GM21447 (cell line): ENCODE results near the gene ARSJ.
"Not testable (repeated sequence)": the region's sequence is repeated elsewhere in the genome, so short reads cannot be mapped to it uniquely, and the experiment has no call there.

Experiments
- ATAC-seq: cut with Tn5 transposase; IDR thresholded peaks from one replicate; pipeline ENCODE4 v1.9.1; 2021; ENCODE audit not compliant: unreplicated experiment

ARSJ gene

DNA sequence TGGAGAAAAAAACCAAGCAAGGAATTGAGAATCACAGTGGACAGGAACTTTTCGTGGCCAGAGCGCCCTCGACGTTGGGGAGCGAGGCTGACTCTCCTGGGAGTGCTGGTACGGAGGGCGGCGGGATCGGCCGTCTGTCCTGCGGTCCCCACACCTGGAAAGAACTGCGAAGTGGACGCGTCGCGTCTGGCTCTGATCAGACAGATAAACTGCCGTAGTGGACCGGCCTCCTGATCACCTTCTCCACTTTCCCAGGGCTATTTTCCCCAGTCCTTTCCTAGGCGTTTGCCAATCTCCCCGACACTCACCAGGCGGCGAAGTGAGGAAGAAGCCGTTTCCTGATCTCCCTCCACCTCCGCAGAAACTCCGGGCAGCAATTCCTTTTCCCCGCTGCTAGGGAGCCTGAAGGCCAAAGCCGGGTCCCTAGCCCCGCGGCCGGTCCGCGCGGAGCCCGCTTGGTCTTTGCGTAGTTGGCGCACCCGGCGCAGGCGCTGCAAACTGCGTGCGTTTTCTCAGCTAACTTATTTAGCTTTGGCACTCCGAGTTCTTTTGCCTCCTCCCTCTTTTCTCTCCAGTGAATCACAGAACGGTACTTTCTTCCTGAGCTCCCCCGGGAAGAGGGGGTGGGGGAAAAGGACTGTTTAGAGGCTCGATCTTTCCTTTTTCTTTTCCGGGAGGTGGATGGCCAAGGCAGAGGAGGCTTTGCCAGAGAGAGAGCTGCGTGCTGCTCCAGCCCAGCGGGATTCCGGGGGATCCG lies at the start of gene ARSJ:
Gene ARSJ (minus strand): TSS at position 500 of the 757 bp plus-strand sequence. CDS start 813 bp downstream, outside the sequence.
- ATAC-seq: no peak

DNA sequence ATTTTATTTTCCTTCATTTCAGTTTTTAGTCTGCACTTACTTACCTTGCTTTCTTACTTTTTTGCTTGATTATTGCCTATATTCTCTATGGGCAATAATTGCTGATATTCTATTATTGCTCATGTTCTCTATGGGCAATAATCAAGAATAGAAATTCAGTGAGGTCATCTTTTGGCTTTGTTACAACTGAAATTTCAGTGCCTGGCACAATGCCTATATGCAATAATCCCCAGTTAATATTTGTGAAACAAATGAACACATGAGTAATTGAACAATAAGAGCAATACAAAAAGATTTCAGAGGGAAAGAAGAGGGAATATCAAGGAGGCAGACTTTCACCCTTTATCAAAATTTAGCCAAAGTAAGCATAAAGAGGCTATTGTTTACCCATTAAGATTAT lies 48.6 kb upstream of the ARSJ start:
- ATAC-seq: no peak

DNA sequence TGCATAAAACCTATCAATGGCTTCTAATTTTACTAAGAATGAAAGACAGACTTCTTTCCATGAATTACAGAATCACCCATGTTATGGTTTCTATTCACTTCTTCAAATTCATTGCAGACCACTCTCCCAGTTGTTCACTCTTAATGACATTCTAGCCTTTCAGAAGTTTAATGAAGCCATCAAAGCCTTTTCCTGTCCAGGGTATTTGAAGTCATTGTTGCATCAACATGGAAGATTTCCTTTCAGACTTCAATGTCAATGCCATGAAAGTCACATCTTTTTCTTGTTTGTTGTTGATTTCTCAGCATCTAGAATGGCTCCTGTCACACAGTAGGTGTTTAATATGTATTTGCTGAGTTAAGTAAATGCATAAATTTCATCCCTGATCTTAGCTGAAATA lies 48.1 kb upstream of the ARSJ start:
- ATAC-seq: no peak

DNA sequence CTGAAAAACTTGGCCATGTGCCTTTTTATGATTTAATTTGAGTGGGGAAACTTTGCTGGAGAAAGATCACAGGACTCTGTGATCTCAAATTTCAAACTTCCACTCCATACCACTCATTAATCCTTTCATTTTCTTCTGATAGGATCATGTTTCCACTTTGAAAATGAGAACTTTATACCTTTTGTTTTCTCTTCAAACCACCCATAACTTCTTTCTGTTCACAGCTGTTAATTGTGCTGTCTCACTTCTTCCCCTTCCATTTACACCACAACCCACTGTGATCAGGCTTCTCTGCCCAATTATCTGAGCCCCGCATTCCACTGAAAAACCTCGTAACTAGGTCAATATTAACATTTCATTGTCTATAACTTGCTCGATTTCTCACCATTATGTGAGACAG lies 47.0 kb upstream of the ARSJ start:
- ATAC-seq: no peak

DNA sequence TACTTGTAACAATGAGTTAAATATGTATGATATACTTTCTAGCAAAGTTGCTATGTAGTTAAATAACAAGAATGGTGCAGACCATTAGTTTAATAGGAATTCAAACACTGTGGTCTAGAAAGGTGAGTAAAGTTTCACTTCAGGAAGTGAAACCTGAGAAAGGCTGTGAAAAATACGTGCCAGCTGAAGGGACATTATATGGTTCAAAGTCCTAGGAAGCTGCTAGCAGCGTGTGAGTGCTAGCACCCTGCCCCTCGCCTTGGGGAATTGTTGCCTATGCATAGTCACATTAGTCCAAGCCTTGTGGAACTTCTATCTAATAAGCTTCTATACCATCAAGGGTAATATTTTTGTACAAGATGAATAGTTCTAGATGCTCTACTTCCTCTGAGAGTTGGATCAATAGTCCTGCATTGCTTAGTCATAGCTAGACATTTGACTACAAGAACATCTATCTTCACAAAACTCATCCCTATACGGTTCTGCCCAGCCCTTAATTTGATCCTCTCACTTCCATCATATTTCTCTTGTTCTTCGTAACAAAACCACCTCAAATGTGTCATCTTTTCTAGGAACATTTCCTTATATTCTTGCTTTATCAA lies 45.8 kb upstream of the ARSJ start:
- ATAC-seq: peak; percentile 84

DNA sequence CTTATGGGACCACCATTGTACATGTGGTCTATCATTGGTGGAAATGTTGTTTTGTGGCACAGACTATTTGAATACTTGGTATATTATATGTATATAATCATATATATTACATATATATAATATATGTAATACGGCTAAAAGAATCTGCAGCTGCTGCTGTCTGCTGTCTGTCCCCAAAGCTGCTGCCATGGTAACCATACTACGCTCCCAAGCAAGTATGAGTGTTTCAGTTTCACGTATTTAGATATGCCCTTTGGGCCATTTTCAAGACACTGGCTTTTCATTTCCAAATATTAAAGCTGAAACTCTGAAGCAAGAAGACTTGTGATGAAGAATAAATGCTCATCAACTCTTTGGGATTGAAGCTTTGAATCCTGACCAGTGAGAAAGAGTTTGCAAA lies 42.0 kb upstream of the ARSJ start:
- ATAC-seq: no peak

DNA sequence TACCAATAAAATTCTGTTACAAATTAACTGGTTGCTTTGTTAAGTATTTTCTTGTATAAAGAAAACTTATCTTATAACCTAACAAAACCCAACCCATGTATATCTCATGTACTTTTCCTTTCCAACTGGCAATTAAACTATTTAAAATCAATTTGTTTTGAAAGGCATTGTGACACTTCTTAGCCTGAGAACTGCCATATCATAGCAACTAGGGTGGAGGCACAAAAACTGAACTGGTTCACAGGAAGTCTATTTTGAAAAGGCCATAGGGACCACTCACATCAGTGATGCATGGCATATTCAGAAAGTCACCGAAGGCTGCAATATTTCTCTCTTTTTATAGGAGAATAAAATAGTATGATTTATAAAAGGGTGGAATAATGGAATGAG lies 40.5 kb upstream of the ARSJ start:
- ATAC-seq: no peak

DNA sequence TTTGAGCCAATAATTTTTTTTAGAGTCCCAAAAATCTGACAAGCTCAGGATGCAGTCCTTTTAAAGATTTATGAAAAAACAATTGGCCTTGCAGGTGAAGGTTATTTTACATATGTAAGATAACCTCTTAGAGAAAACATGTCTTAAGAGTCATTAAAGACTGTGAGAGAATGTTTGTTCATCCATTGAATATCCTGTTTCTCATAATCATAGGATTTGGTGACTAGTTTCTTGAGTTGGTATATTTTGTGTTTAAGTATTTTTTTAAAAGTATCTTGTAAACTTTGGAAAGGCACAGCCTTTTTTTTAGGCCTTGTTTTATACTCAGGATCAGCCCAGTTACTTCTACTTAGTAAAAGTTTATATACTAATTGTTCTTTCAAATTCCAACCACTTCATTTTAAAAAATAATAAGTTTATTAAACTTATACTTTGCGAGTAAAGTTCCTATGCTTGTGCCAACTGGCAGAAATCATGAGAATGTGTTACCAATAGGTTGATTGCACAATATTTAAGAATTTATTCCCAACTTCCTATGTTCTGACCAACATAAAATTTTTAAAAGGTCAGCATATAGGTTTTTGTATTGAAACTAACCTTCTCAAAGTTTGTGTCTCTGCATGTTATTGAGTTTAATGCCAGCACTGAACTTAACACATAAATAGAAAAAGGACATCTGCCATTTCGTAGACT lies 40.0 kb upstream of the ARSJ start:
- no peak for ATAC-seq

DNA sequence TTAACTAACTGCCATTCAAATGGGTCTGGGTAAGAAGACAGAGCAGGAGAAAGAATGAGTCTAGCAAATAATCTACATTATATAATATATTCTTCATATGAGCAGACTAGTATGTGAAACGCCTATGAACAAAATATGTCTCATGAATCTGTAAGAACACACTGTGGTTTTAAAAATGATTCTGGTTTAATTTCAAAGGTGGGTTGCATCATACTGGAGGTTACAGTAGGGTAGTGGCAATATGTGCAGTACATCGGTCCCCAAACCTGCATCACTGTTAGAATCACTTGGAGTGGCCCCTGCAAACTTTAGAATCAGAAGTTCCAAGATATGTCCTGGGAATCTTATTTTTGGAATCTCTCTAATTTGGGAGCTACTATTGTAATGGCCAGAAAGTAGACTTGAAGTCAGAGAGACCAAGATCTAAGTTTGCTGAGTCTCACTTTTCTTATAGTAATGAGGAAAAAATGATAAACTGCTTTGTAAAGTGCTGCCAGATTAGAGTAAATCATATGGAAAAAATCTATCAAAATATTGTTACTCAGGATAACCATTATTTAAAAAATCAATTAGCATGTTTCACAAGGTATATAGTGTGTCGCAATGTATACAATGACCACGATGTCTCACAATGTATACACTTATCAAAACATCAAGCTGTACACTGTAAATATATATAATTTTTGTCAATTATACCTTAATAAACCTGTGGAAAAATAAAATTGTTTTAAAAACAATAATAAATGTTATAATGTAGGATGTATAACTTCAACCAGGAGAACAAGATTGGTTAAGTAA lies 37.9 kb upstream of the ARSJ start:
- ATAC-seq: no peak

DNA sequence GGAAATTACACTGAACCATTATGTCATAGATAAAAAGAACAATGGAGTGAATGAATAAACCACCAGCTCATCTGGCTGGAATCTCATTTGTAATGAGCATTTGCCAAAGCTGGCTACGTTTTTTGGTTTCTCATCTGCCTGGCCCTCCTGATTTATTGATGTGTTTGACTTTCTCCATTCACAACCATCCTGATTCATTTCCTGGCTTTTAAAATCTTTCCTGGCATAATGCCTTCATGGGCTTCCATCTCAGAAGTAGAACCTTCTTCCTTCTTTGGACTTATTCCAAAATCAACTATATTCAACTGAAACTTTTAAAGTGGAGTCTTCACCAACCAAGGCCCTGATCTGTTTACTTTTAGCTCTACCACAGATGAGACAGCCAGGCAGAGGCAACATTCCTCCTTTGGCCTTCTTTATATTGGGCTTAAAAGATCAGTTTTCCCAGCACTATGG lies 36.0 kb upstream of the ARSJ start:
- ATAC-seq: no peak

DNA sequence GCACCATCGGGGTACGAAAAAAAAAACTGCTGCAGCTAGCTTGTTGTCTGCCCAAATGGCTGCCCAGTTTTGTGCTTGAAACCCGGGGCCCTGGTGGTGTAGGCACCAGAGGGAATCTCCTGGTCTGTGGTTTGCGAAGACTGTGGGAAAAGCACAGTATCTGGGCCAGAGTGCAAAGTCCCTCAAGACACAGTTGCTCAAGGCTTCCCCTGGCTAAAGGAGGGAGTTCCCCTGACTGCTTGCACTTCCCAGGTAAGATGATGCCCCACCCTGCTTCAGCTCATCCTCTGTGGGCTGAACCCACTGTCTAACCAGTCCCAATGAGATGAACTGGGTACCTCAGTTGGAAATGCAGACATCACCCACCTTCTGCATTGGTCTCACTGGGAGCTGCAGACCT lies 33.8 kb upstream of the ARSJ start:
- ATAC-seq: not testable (repeated sequence)

DNA sequence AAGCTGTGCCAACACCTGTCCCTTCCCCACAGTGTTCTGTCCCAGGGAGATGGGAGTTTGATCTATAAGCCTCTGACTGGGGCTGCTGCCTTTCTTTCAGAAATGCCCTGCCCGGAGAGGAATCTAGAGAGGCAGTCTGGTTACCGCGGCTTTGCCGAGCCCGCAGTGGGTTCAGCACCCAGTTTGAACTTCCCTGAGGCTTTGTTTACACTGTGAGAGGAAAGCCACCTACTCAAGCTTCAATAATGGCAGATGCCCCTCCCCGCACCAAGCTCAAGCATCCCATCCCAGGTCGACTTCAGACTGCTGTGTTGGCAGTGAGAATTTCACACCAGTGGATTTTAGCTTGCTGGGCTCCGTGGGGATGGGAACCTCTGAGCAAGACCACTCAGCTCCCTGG lies 33.3 kb upstream of the ARSJ start:
- no peak for ATAC-seq

DNA sequence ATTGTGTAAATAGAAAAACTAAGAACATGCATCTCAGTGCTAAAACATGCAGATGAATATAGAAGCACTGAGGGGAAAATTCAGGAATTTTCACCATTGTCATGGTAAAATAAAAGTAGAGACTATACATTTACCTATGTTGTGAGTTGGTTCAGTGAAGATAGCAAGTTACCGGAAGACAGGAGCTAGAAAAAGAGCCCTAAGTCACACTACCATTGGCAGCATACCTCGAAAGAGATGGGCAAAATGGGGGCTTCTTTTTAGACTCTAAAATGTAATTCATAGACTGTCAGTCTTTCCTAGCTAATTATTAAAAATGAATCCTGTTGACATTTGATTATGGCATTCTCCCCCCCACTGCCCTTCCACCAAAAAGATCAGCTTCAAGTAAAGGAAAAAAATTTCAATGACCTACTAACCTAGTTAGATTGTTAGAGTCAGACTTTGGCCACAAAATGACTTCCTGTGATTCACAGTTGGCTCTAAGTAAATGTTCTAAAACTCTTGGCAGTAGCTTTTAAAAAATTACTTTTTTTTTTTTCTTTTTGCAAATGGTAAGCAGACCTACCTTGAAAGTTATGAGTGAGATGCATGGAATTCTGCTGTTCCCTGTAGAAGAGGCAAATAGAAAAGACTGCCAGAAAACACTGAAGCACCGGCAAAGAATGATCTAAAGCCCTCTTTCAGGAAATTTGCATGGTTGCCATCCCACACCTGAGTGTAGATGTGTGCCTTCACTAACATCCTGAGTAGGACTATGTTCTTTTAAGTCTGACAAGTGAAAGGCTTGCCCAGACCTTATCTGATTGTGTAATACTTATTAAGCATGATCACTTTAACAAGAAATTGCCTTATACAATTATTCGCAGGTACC lies 26.4 kb upstream of the ARSJ start:
- ATAC-seq: no peak

DNA sequence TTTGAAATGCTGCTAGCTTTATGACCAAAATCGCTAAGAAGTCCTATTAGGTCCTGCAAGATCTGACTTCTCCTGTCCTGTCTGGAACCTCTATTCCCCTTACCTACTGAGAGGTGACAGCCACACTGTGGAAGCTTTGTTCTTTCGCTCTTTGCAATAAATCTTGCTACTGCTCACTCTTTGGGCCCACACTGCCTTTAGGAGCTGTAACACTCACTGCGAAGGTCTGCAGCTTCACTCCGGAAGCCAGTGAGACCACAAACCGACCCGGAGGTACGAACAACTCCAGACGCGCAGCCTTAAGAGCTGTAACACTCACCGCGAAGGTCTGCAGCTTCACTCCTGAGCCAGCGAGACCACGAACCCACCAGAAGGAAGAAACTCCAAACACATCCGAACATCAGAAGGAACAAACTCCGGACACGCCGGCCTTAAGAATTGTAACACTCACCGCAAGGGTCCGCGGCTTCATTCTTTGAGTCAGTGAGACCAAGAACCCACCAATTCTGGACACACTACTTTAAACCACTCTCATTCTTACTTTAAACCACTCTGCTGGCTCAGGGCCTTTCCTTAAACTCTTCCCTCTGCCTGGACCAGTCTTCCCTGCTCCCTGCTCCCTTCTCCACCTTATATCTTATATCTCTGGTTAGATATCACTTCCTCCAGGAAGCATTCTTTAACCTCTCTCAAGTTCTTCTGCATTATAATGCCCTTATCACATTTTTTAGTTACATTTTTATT lies 25.2 kb upstream of the ARSJ start:
- not testable (repeated sequence) for ATAC-seq

DNA sequence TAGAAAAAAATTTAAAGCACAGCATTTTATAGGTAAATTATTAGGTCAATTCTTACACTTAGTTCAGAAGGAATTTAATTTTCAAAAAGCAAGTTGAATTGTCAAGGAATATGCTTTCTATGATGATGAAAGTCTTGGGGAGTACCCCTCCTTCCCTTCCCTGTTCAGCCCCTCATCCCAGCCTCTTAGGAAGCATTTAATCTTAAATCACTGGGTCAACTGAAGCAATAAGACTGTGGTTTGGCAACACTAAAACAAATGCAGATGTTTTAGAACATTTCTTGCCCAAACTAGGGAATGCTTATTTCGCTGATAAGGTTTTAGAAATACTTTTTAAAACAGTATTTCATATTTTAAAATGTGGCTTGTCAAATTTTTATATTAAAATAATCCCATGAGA lies 19.1 kb upstream of the ARSJ start:
- no peak for ATAC-seq

DNA sequence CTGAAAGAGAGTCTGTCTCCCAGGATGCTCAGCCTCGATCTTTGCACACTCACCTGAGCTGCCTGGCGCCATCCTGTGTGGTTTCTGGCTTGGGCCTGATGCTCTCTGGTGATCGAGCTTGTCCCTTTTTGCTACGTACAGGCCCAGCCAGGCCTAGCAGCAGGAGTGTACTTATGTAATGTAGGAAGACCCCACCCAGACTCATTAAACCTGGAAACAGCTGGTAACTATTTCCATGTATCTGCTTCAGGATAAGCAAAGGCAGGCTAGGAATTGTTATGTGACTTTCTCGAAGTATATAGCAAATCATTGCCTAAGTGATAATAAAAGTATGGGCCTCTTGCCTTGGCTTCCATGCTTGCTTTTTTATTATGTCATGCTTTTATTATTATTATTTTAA lies 18.6 kb upstream of the ARSJ start:
- ATAC-seq: no peak

DNA sequence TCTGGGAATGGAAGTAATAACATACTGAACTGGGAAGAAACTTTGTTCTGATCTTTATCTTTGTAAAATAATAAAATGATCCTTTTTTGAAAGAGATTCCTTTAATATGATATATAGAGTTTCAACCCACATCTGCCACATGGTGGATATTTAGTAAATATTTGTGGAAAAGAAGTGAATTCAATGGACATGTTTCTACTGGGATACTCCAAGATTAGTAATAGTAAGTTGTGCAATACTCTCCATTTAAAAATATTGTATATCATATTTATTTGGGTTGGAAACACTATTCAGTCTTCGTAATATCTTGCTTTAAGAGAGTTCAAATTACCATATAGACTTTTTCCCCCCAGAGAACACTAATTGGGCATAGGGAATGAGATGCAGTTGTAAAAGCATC lies 17.8 kb upstream of the ARSJ start:
- ATAC-seq: no peak

DNA sequence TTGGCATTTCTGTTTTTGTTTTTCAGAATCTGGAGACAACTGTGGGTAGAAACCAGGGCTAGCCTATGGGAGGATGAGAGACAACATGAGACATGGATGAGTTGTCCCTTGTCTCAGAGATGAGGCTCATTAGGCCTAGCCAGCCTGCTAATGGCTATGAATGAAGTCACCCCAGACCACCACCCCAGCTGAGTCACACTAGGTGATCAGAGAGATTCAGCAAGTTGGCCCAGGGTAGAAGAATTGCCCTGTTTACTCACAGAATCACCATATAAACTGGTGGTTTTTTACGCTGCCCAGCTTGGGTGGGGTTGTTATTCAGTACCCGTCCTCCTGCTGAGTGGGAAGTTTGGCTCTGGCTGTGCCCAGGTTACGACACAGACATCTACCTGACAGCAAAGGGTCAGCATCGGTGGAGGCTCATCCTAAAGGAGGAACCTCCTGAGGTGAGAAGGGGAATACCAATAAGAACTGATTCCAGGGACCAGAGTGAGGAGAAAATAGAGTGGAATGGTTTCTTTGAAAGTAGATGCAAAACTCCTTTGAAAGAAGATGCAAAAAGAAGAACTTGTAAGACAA lies 17.2 kb upstream of the ARSJ start:
- no peak for ATAC-seq

DNA sequence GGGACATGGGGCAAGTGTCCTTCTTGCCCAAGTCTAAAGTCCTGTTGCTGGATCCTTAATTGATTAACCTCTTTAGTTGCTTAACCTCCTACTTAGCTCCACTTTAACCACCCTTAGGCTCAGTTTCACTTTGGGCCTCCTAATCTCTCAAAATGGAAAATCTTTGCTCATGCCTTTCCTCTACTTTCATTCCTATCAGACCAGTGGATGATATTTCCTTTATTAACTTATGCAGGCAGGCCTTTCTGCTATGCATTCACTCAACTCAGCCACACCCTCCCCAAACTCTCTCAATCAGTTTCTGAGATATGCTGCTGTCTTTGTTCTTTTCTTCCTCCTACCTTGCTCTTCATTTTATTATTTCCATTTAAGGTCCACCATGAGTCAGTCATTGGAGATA lies 14.4 kb upstream of the ARSJ start:
- no peak for ATAC-seq
